Measurements from ENCODE around the gene CALR3.

CALR3 gene

DNA sequence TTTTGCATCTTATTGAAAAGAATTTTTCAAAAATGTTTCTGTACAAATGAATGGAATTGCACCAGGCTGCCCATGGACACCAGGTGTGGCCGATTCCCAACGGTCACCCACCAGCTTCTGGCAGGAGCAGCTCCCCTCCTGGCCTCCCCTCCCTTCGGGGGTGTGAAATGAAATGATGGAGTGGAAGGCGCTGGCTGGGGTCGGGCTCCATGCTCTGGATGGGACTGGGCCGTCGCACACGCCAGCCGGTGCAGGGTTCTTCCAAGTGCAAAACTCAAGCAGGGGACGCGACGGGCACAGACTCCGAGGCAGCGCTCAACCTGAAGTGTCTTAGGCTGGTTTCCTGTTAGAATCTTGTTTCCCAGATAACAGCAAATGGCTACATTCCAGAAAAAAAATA, 22.1 kb upstream of the CALR3 start:
- Histone ChIP-seq H3K4me3 (ENCODE audit: insufficient read depth, low read length, poor library complexity, severe bottlenecking) (no peak overlapping the region), H3K9ac (ENCODE audit: low read length) (no peak overlapping the region), H3K9me3 (ENCODE audit: insufficient read depth, low read length) (no peaks in the 10 kb centered on the region), H3F3A (ENCODE audit: insufficient read depth) (peaks cover 11% of the 10 kb centered on the region), H3K36me3 (ENCODE audit: low read length) (peaks cover 4% of the 10 kb centered on the region; the same call in 1 of the 2 replicates), H4K20me1 (ENCODE audit: low read depth, low read length) (no peaks in the 10 kb centered on the region), H3K9me2 (replicated peaks; ENCODE audit: insufficient read depth, low read length) (no peaks in the 10 kb centered on the region), H3K4me2 (ENCODE audit: low read depth, low read length, poor library complexity, severe bottlenecking) (no peak overlapping the region), H3K27ac (ENCODE audit: low read depth, low read length) (no peak overlapping the region), H3K79me2 (ENCODE audit: insufficient read depth, low read length) (no peaks in the 10 kb centered on the region), H2AFZ (ENCODE audit: low read depth, low read length, severe bottlenecking) (no peak overlapping the region), H3K27me3 (ENCODE audit: low read length) (no peaks in the 10 kb centered on the region)
- TF ChIP-seq, protein P1, sequence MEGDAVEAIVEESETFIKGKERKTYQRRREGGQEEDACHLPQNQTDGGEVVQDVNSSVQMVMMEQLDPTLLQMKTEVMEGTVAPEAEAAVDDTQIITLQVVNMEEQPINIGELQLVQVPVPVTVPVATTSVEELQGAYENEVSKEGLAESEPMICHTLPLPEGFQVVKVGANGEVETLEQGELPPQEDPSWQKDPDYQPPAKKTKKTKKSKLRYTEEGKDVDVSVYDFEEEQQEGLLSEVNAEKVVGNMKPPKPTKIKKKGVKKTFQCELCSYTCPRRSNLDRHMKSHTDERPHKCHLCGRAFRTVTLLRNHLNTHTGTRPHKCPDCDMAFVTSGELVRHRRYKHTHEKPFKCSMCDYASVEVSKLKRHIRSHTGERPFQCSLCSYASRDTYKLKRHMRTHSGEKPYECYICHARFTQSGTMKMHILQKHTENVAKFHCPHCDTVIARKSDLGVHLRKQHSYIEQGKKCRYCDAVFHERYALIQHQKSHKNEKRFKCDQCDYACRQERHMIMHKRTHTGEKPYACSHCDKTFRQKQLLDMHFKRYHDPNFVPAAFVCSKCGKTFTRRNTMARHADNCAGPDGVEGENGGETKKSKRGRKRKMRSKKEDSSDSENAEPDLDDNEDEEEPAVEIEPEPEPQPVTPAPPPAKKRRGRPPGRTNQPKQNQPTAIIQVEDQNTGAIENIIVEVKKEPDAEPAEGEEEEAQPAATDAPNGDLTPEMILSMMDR (IDR thresholded peaks at IDR 0.05; ENCODE audit: insufficient read depth, low read length, poor library complexity, severe bottlenecking), result no peak
- TF ChIP-seq EZH2phosphoT487 (conservative IDR thresholded peaks at IDR 0.05; ENCODE audit: low read length), result no peak

DNA sequence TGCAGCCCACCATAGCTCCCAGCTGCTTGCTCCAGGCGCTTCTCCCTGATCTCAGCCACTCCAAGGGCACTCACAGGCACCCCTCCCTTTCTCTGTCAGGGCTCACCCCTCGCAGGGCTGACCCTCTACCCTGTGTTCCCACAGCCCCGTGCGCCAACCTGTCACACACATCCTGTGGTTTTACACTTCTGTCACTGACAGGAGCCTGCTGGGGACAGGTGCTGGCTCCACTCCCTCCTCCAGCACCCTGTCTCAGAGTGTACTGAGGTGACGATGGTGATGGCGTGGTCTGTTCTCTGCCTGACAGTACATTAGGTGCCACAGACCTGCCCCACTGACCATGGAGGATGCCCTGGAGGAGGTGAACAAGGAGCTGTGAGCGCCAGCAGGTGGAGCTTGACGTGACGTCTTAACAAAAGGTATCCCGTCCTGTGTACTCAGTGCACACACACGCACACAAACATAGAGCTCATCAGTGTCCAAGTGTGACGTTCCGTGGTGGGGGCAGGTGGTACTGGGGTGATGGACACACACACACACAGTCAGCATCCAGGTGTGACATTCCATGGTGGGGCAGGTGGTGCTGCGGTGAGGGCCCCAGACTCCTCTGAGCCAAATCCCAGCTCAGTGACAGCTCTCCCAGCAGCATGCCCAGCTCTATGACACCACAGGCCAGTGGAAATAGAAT, 21.1 kb upstream of the CALR3 start:
- H3K9me2 ChIP-seq (replicated peaks; ENCODE audit: insufficient read depth, low read length), result no peaks in the 10 kb centered on the region
- TF ChIP-seq EZH2phosphoT487 (conservative IDR thresholded peaks at IDR 0.05; ENCODE audit: low read length), result no peak
- TF ChIP-seq, protein P1 (IDR thresholded peaks at IDR 0.05; ENCODE audit: insufficient read depth, low read length, poor library complexity, severe bottlenecking), result no peak
- no peaks in the 10 kb centered on the region for H3K27me3 ChIP-seq (ENCODE audit: low read length)
- peaks cover 11% of the 10 kb centered on the region for H3F3A ChIP-seq (ENCODE audit: insufficient read depth)
- H3K36me3 ChIP-seq (ENCODE audit: low read length), result peaks cover 4% of the 10 kb centered on the region; the same call in 1 of the 2 replicates
- no peak overlapping the region for H3K9ac ChIP-seq (ENCODE audit: low read length)
- H4K20me1 ChIP-seq (ENCODE audit: low read depth, low read length), result no peaks in the 10 kb centered on the region
- no peak overlapping the region for H3K27ac ChIP-seq (ENCODE audit: low read depth, low read length)
- no peak overlapping the region for H3K4me3 ChIP-seq (ENCODE audit: insufficient read depth, low read length, poor library complexity, severe bottlenecking)
- no peaks in the 10 kb centered on the region for H3K79me2 ChIP-seq (ENCODE audit: insufficient read depth, low read length)
- H2AFZ ChIP-seq (ENCODE audit: low read depth, low read length, severe bottlenecking), result no peak overlapping the region
- H3K4me2 ChIP-seq (ENCODE audit: low read depth, low read length, poor library complexity, severe bottlenecking), result no peak overlapping the region
- H3K9me3 ChIP-seq (ENCODE audit: insufficient read depth, low read length), result no peaks in the 10 kb centered on the region

DNA sequence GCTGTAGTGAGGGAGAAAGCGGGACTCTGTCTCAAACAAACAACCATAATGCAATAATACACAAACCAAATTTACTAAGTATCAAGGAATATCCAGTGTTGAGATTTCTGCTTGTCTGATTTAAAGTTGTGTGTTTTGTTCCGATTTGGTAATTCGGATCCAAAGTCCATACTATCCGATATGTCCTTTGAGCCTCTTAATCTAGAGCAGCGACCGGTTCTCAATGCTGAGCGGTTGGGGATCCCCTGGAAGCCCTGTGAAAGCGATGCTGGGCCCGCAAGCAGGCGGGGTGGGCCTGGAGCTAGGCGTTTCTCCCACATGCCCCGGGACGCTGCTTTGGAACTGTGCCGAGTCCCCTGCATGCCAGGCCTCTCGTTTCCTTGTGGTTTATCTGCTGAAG, 20.4 kb upstream of the CALR3 start:
- peaks cover 11% of the 10 kb centered on the region for H3F3A ChIP-seq (ENCODE audit: insufficient read depth)
- H4K20me1 ChIP-seq (ENCODE audit: low read depth, low read length), result no peaks in the 10 kb centered on the region
- H3K4me3 ChIP-seq (ENCODE audit: insufficient read depth, low read length, poor library complexity, severe bottlenecking), result no peak overlapping the region
- no peak for TF ChIP-seq EZH2phosphoT487 (conservative IDR thresholded peaks at IDR 0.05; ENCODE audit: low read length)
- TF ChIP-seq, protein P1 (IDR thresholded peaks at IDR 0.05; ENCODE audit: insufficient read depth, low read length, poor library complexity, severe bottlenecking), result no peak
- H3K9me3 ChIP-seq (ENCODE audit: insufficient read depth, low read length), result no peaks in the 10 kb centered on the region
- H2AFZ ChIP-seq (ENCODE audit: low read depth, low read length, severe bottlenecking), result no peak overlapping the region
- H3K9ac ChIP-seq (ENCODE audit: low read length), result no peak overlapping the region
- no peaks in the 10 kb centered on the region for H3K27me3 ChIP-seq (ENCODE audit: low read length)
- no peak overlapping the region for H3K4me2 ChIP-seq (ENCODE audit: low read depth, low read length, poor library complexity, severe bottlenecking)
- no peaks in the 10 kb centered on the region for H3K9me2 ChIP-seq (replicated peaks; ENCODE audit: insufficient read depth, low read length)
- H3K36me3 ChIP-seq (ENCODE audit: low read length), result peaks cover 4% of the 10 kb centered on the region; the same call in 1 of the 2 replicates
- H3K79me2 ChIP-seq (ENCODE audit: insufficient read depth, low read length), result no peaks in the 10 kb centered on the region
- no peak overlapping the region for H3K27ac ChIP-seq (ENCODE audit: low read depth, low read length)

All from SU-DHL-6 (cell line).